Measurements from ENCODE around the gene GALE. TPM values are rescaled to one million over a fixed set of nuclear protein-coding genes. Genes with fewer than 3 reads are reported as not detected.

The GALE gene
- total RNA-seq, 1 donor from 2014 or later, result 33.9 TPM

DNA sequence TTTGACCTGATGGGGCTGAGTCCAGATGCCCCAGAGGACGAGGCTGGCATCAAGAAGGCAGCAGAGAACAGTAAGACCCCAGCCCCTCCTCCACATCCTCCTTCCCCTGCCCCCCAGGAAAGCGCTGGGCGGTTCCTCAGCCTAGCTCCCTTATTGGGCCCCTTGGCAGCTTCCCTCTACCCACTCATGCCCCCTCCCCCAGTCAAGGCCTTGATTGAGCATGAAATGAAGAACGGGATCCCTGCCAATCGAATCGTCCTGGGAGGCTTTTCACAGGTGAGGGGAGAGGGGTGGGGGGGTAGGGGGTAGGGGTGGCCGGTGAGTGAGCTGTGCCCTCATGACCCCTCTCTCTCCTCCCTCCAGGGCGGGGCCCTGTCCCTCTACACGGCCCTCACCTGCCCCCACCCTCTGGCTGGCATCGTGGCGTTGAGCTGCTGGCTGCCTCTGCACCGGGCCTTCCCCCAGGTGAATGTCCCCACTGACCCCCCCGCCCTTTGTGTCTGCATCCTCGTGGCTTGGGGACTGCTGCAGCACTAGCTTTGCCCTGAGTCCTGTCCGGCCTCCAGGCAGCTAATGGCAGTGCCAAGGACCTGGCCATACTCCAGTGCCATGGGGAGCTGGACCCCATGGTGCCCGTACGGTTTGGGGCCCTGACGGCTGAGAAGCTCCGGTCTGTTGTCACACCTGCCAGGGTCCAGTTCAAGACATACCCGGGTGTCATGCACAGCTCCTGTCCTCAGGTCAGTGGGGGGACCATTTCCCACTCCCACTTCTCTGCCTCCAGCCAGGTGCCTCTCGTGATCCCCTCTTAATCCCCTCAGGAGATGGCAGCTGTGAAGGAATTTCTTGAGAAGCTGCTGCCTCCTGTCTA, 6.5 kb downstream of the GALE start:
- peaks cover 13% of the 10 kb centered on the region for H3K27me3 Mint-ChIP-seq (ENCODE audit: unreplicated experiment)
- no peak overlapping the region for H3K4me3 Mint-ChIP-seq (ENCODE audit: unreplicated experiment)
- no peak overlapping the region for H3K27ac Mint-ChIP-seq (ENCODE audit: unreplicated experiment)
- TF ChIP-seq, protein P1, sequence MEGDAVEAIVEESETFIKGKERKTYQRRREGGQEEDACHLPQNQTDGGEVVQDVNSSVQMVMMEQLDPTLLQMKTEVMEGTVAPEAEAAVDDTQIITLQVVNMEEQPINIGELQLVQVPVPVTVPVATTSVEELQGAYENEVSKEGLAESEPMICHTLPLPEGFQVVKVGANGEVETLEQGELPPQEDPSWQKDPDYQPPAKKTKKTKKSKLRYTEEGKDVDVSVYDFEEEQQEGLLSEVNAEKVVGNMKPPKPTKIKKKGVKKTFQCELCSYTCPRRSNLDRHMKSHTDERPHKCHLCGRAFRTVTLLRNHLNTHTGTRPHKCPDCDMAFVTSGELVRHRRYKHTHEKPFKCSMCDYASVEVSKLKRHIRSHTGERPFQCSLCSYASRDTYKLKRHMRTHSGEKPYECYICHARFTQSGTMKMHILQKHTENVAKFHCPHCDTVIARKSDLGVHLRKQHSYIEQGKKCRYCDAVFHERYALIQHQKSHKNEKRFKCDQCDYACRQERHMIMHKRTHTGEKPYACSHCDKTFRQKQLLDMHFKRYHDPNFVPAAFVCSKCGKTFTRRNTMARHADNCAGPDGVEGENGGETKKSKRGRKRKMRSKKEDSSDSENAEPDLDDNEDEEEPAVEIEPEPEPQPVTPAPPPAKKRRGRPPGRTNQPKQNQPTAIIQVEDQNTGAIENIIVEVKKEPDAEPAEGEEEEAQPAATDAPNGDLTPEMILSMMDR (IDR thresholded peaks at IDR 0.05; ENCODE audit: unreplicated experiment), result no peak
- H3K4me1 Mint-ChIP-seq (ENCODE audit: unreplicated experiment), result peaks cover 14% of the 10 kb centered on the region
- no peak for DNase-seq (ENCODE audit: low spot score)
- no peaks in the 10 kb centered on the region for H3K9me3 Mint-ChIP-seq (ENCODE audit: unreplicated experiment)
- H3K36me3 Mint-ChIP-seq (ENCODE audit: low read depth, unreplicated experiment), result no peaks in the 10 kb centered on the region

DNA sequence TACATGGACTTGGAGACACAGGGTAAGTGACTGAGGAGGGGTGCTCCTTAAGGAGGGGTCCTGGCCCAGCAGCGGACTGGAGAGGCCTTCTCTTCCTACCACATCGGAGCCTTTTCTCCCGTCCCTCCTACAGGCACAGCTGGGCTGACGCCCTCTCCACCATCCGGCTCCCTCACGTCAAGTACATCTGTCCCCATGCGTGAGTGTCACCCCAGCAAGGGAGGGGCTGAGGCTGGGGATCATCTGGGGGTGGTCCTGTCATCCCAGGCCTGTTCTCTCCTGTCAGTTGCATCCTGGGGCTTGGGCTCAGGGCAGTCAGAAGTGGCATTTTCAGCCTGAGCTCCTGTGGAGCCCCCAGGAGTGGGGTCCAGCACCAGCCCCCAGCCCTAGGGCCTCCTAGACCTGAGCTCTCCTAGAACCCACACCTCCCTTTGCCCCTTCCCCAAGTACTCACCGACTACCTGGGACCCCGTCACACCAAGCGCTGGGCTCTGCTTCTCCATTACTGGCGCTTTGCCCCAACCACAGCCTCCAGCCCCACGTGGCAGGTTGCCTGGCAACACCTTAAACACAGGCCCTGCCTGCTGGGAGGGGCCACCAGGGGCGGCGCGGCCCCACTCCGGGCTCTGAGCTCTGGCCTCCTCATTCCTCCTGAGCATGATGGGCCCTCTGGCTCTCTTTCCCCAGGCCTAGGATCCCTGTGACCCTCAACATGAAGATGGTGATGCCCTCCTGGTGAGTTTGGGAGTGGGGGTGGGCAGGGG, 7.4 kb downstream of the GALE start:
- Mint-ChIP-seq H3K27me3 (ENCODE audit: unreplicated experiment) (peaks cover 9% of the 10 kb centered on the region), H3K27ac (ENCODE audit: unreplicated experiment) (no peak overlapping the region), H3K4me1 (ENCODE audit: unreplicated experiment) (peaks cover 14% of the 10 kb centered on the region), H3K9me3 (ENCODE audit: unreplicated experiment) (no peaks in the 10 kb centered on the region), H3K4me3 (ENCODE audit: unreplicated experiment) (no peak overlapping the region), H3K36me3 (ENCODE audit: low read depth, unreplicated experiment) (peaks cover under 1% of the 10 kb centered on the region)
- TF ChIP-seq, protein P1 (IDR thresholded peaks at IDR 0.05; ENCODE audit: unreplicated experiment), result no peak
- DNase-seq (ENCODE audit: low spot score), result no peak

DNA sequence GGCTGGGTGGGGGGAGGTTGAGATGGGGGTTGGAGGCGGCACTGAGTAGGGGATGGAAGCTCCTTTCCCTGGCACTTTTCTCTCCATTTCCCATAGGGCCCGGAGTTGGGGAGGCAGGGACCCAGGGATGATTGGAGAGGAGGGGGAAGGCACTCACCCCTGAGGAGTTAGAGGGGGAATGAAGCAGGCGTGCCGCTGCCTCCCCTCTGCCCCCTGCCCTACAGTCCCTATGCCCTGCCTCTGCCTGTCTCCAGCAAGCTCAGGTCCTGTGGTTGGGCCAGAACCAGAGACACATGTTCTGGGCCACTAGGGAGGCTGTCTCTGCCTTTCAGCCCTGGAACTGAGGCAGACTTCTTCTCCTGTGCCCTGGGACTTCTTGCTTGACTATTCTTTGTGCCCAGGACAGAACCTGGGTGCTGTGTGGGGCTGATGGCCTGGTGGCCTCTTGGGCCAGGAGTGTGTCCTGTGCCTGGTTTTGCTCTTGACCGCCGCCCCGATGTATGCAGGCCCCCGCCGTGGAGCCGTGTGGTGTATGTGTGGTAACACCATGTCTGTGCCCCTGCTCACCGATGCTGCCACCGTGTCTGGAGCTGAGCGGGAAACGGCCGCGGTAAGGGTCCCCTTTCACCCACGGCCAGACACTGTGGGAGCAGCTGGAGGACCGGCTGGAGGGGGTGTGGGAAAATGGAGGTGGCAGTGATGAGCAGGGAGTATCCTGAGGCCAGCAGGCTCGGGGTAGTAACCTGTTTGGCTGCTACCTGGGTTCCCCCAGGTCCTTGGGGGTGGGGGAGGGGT, 8.2 kb downstream of the GALE start:
- H3K9me3 Mint-ChIP-seq (ENCODE audit: unreplicated experiment), result no peaks in the 10 kb centered on the region
- peak overlapping the region; percentile 30 for H3K27ac Mint-ChIP-seq (ENCODE audit: unreplicated experiment)
- peaks cover 14% of the 10 kb centered on the region for H3K4me1 Mint-ChIP-seq (ENCODE audit: unreplicated experiment)
- peak overlapping the region; percentile 99 for H3K4me3 Mint-ChIP-seq (ENCODE audit: unreplicated experiment)
- peaks cover 9% of the 10 kb centered on the region for H3K27me3 Mint-ChIP-seq (ENCODE audit: unreplicated experiment)
- TF ChIP-seq, protein P1 (IDR thresholded peaks at IDR 0.05; ENCODE audit: unreplicated experiment), result no peak
- no peak for DNase-seq (ENCODE audit: low spot score)
- peaks cover 6% of the 10 kb centered on the region for H3K36me3 Mint-ChIP-seq (ENCODE audit: low read depth, unreplicated experiment)

DNA sequence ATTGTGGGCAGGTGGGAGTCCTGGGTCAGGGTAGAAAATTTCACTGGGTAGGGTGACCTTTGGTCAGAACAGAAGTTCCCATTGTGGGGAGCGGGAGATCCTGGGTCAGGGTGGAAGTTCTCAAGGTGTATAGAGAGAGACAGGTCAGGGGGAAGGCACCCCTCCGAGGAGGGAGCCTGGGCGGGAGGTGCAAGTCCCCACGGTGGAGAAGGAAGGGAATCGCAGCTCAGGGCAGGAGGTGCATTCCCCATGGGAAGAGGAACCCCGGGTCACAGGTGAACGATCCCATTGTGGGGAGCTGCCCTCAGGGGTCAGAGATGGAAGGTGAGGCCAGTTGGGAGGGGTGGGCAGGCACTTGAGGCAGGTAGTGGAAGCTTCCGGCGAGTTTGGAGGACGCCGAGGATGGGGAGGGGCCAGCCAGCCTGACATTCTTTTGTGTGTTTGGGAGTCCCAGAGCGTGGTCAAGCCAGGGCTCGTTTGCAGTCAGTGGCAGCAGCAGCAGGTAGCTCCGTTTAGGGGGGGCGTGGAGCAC, 9.0 kb downstream of the GALE start:
- DNase-seq (ENCODE audit: low spot score), result peak; percentile 39
- peaks cover 7% of the 10 kb centered on the region for H3K27me3 Mint-ChIP-seq (ENCODE audit: unreplicated experiment)
- TF ChIP-seq, protein P1 (IDR thresholded peaks at IDR 0.05; ENCODE audit: unreplicated experiment), result no peak
- H3K4me1 Mint-ChIP-seq (ENCODE audit: unreplicated experiment), result peaks cover 14% of the 10 kb centered on the region
- peak overlapping the region; percentile 95 for H3K27ac Mint-ChIP-seq (ENCODE audit: unreplicated experiment)
- no peaks in the 10 kb centered on the region for H3K9me3 Mint-ChIP-seq (ENCODE audit: unreplicated experiment)
- peaks cover 13% of the 10 kb centered on the region for H3K36me3 Mint-ChIP-seq (ENCODE audit: low read depth, unreplicated experiment)
- peak overlapping the region; percentile 99 for H3K4me3 Mint-ChIP-seq (ENCODE audit: unreplicated experiment)

All from endothelial cell (in vitro differentiated cells).